Measurements from ENCODE around the gene DNAJA2. TPM values are rescaled to one million over a fixed set of nuclear protein-coding genes. Genes with fewer than 3 reads are reported as not detected.
"Not testable (repeated sequence)": the region's sequence is repeated elsewhere in the genome, so short reads cannot be mapped to it uniquely, and the experiment has no call there.

The DNAJA2 gene
- total RNA-seq, 1 experiment from 2014 or later: 101 TPM

DNA sequence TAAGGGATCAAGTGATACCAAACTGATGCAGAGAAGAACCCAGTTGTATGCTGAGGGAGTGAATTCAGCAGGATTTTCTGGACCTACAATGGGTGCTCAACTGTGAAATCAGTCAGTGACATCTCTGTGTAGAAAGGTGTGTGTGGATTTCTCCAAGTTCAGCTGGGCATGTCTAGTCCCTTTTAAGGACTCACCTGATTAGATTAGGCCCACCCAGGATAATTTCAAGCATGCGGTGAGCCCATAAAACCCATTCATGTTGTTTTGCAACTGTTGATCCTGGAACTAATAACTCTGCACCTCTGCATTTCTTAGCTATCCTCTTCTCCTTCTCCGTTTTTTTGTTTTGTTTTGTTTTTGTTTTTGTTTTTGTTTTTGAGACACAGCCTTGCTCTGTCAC lies 35.1 kb upstream of the DNAJA2 start (continued):
- TF ChIP-seq USF2 (CRISPR knock-in tag; IDR thresholded peaks at IDR 0.05) (no peak), NR2C2 (CRISPR knock-in tag; IDR thresholded peaks at IDR 0.05) (no peak)
- TF ChIP-seq, protein P1, sequence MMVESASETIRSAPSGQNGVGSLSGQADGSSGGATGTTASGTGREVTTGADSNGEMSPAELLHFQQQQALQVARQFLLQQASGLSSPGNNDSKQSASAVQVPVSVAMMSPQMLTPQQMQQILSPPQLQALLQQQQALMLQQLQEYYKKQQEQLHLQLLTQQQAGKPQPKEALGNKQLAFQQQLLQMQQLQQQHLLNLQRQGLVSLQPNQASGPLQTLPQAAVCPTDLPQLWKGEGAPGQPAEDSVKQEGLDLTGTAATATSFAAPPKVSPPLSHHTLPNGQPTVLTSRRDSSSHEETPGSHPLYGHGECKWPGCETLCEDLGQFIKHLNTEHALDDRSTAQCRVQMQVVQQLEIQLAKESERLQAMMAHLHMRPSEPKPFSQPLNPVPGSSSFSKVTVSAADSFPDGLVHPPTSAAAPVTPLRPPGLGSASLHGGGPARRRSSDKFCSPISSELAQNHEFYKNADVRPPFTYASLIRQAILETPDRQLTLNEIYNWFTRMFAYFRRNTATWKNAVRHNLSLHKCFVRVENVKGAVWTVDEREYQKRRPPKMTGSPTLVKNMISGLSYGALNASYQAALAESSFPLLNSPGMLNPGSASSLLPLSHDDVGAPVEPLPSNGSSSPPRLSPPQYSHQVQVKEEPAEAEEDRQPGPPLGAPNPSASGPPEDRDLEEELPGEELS (CRISPR knock-in tag; IDR thresholded peaks at IDR 0.05): no peak

DNA sequence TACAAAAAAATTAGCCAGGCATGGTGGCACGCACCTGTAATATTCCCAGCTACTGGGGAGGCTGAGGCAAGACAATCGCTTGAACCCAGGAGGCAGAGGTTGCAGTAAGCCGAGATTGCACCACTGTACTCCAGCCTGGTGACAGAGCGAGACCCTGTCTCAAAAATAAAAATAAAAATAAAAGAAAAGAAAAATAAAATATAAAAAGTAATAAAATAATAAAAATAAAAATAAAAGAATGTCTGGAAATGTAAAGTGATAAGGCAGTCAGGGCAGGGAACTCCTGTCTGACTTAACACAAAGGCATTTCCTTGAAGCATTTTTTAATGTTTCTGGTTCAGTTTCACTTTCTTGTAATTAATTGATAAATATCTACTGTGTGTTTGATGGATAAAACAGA lies 34.7 kb upstream of the DNAJA2 start:
- H3K27ac Mint-ChIP-seq: no peak overlapping the region
- CTCF ChIA-PET: no interaction called here

GRCh38 chr16:47004652-47005051 lies 31.2 kb upstream of the DNAJA2 start:
- DNase-seq (ENCODE audit: low spot score): no peak
- TF ChIP-seq, protein P2, sequence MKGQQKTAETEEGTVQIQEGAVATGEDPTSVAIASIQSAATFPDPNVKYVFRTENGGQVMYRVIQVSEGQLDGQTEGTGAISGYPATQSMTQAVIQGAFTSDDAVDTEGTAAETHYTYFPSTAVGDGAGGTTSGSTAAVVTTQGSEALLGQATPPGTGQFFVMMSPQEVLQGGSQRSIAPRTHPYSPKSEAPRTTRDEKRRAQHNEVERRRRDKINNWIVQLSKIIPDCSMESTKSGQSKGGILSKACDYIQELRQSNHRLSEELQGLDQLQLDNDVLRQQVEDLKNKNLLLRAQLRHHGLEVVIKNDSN (CRISPR knock-in tag; IDR thresholded peaks at IDR 0.05): no peak
- TF ChIP-seq ZNF219 (CRISPR knock-in tag; IDR thresholded peaks at IDR 0.05; ENCODE audit: borderline replicate concordance): no peak
- TF ChIP-seq, protein P3, sequence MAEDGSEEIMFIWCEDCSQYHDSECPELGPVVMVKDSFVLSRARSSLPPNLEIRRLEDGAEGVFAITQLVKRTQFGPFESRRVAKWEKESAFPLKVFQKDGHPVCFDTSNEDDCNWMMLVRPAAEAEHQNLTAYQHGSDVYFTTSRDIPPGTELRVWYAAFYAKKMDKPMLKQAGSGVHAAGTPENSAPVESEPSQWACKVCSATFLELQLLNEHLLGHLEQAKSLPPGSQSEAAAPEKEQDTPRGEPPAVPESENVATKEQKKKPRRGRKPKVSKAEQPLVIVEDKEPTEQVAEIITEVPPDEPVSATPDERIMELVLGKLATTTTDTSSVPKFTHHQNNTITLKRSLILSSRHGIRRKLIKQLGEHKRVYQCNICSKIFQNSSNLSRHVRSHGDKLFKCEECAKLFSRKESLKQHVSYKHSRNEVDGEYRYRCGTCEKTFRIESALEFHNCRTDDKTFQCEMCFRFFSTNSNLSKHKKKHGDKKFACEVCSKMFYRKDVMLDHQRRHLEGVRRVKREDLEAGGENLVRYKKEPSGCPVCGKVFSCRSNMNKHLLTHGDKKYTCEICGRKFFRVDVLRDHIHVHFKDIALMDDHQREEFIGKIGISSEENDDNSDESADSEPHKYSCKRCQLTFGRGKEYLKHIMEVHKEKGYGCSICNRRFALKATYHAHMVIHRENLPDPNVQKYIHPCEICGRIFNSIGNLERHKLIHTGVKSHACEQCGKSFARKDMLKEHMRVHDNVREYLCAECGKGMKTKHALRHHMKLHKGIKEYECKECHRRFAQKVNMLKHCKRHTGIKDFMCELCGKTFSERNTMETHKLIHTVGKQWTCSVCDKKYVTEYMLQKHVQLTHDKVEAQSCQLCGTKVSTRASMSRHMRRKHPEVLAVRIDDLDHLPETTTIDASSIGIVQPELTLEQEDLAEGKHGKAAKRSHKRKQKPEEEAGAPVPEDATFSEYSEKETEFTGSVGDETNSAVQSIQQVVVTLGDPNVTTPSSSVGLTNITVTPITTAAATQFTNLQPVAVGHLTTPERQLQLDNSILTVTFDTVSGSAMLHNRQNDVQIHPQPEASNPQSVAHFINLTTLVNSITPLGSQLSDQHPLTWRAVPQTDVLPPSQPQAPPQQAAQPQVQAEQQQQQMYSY (CRISPR knock-in tag; IDR thresholded peaks at IDR 0.05): no peak
- no peak for TF ChIP-seq AR (CRISPR knock-in tag; IDR thresholded peaks at IDR 0.05)
- peaks cover 6% of the 10 kb centered on the region for H3K9me3 Mint-ChIP-seq
- ChIA-PET CTCF (no interaction called here), POLR2A (no interaction called here)
- no peaks in the 10 kb centered on the region for H3K27me3 Mint-ChIP-seq (ENCODE audit: low read depth)
- no peaks in the 10 kb centered on the region for H3K36me3 Mint-ChIP-seq
- H3K27ac Mint-ChIP-seq: no peak overlapping the region
- no peaks in the 10 kb centered on the region for H3K4me1 Mint-ChIP-seq
- ATAC-seq: no peak
- no peak overlapping the region for H3K4me3 Mint-ChIP-seq

More for the DNA sequence above, 34.7 kb upstream of the DNAJA2 start:
- Mint-ChIP-seq H3K4me3 (no peak overlapping the region), H3K36me3 (no peaks in the 10 kb centered on the region), H3K4me1 (no peaks in the 10 kb centered on the region), H3K27me3 (ENCODE audit: low read depth) (no peaks in the 10 kb centered on the region), H3K9me3 (peaks cover 12% of the 10 kb centered on the region)
- POLR2A ChIA-PET: no interaction called here
- no peak for ATAC-seq
- TF ChIP-seq, protein P4, sequence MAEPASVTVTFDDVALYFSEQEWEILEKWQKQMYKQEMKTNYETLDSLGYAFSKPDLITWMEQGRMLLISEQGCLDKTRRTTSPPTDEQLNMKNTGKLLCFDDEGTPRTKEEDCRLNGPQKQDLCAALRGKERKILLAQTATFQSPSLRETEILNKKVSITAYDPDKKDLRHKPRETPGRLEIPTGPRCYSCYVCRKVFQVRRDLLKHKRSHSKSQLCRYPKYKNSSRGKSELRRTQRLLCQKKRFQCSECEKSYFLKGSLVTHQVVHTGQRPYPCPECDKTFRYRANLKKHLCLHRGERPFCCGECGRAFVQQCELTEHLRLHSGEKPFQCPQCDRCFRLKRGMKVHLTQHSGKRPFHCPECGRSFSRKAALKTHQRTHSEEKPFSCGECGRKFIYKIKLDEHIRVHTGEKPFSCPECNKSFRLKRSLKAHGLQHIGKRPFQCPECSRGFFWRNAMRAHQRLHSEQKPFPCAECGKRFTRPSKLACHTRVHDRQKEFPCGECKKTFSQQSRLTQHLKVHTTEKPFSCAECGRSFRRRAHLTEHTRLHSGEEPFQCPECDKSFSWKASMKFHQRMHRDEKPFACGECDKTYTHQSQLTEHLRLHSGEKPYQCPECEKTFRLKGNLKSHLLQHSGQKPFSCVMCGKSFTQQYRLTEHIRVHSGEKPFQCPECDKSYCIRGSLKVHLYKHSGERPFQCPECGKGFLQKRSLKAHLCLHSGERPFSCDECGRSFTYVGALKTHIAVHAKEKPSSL (CRISPR knock-in tag; conservative IDR thresholded peaks at IDR 0.05): no peak
- TF ChIP-seq HMGA2 (CRISPR knock-in tag; IDR thresholded peaks at IDR 0.05): peak; percentile 90
- no peak for DNase-seq (ENCODE audit: low spot score)

- H3K4me1 Mint-ChIP-seq; H3K4me3 Mint-ChIP-seq; H3K27me3 Mint-ChIP-seq (ENCODE audit: low read depth); POLR2A ChIA-PET; DNase-seq (ENCODE audit: low spot score); ATAC-seq; H3K9me3 Mint-ChIP-seq; CTCF ChIA-PET; H3K36me3 Mint-ChIP-seq; H3K27ac Mint-ChIP-seq: not testable (repeated sequence)
Measured at GRCh38 chr16:47000066-47000465, 26.6 kb upstream of the DNAJA2 start.

Data from WTC11 (cell line).